WTC11 (cell line): ENCODE results near the gene DCP1A. TPM values are rescaled to one million over a fixed set of nuclear protein-coding genes. Genes with fewer than 3 reads are reported as not detected.
"Not testable (repeated sequence)": the region's sequence is repeated elsewhere in the genome, so short reads cannot be mapped to it uniquely, and the experiment has no call there.

Experiments
- ATAC-seq: fragments of 200-7000 bp; cut with Tn5 transposase; 2 replicates; pipeline ENCODE4 v1.10.0; 2021; ENCODE audit warnings: mild to moderate bottlenecking, moderate library complexity
- CTCF ChIA-PET: fragments of 300-600 bp; sonication (Branson Sonifier 250); formaldehyde crosslinking; loops from one replicate; lab custom pipeline; 2021; ENCODE audit warnings: antibody characterized with exemption; lab: Charles Lee
- POLR2A ChIA-PET: fragments of 350-600 bp; sonication (Branson Sonifier 250); formaldehyde crosslinking; loops from one replicate; lab custom pipeline; 2021; ENCODE audit warnings: antibody characterized with exemption; lab: Charles Lee
- DNase-seq: peaks from one replicate; pipeline ENCODE4 v3.0.0; 2021; ENCODE audit warnings: low spot score
- H3K27ac Mint-ChIP-seq: 2 replicates; pipeline ENCODE4 v1.8.0; 2021; ENCODE audit warnings: mixed read lengths
- H3K27me3 Mint-ChIP-seq: 2 replicates; pipeline ENCODE4 v1.8.0; 2021; ENCODE audit warnings: low read depth, mild to moderate bottlenecking, moderate library complexity, mixed read lengths
- H3K36me3 Mint-ChIP-seq: 2 replicates; pipeline ENCODE4 v1.8.0; 2021; ENCODE audit warnings: mixed read lengths
- H3K4me1 Mint-ChIP-seq: 2 replicates; pipeline ENCODE4 v1.8.0; 2022; ENCODE audit warnings: mixed read lengths
- H3K4me3 Mint-ChIP-seq: 2 replicates; pipeline ENCODE4 v1.8.0; 2021; ENCODE audit warnings: mild to moderate bottlenecking, moderate library complexity, mixed read lengths
- H3K9me3 Mint-ChIP-seq: 2 replicates; pipeline ENCODE4 v1.8.0; 2021; ENCODE audit warnings: mixed read lengths
- ARID4B ChIP-seq: sonication (generic); formaldehyde crosslinking; IDR thresholded peaks from 2 replicates; pipeline ENCODE4 v1.8.0; 2023; ENCODE audit warnings: missing genetic modification reagents, mild to moderate bottlenecking, borderline replicate concordance
- ATF2 ChIP-seq: sonication (generic); formaldehyde crosslinking; IDR thresholded peaks from 2 replicates; pipeline ENCODE4 v1.8.1; 2022; ENCODE audit warnings: low read depth, missing genetic modification reagents, borderline replicate concordance
- CTCF ChIP-seq: fragments of 200-600 bp; IDR thresholded peaks from 2 replicates; pipeline ENCODE4 v1.8.0; 2022; ENCODE audit warnings: antibody characterized with exemption
- EMX1 ChIP-seq: fragments of 250-450 bp; sonication (Bioruptor Pico); IDR thresholded peaks from 2 replicates; pipeline ENCODE4 v1.8.0; 2021; ENCODE audit warnings: mild to moderate bottlenecking
- FOXP4 ChIP-seq: sonication (generic); formaldehyde crosslinking; IDR thresholded peaks from 2 replicates; pipeline ENCODE4 v1.8.0; 2022; ENCODE audit warnings: mild to moderate bottlenecking, missing genetic modification reagents
- GABPB1 ChIP-seq: sonication (generic); formaldehyde crosslinking; IDR thresholded peaks from 2 replicates; pipeline ENCODE4 v1.8.1; 2023; ENCODE audit warnings: mild to moderate bottlenecking, missing genetic modification reagents
- GTF2I ChIP-seq: fragments of 250-450 bp; sonication (Bioruptor Pico); conservative IDR thresholded peaks from 2 replicates; pipeline ENCODE4 v1.4.0; 2021; ENCODE audit warnings: mild to moderate bottlenecking
- HMGA2 ChIP-seq: fragments of 250-450 bp; sonication (Bioruptor Pico); IDR thresholded peaks from 2 replicates; pipeline ENCODE4 v1.4.0; 2021; ENCODE audit warnings: mild to moderate bottlenecking, moderate library complexity
- MLX ChIP-seq: sonication (generic); formaldehyde crosslinking; IDR thresholded peaks from 2 replicates; pipeline ENCODE4 v1.8.1; 2023; ENCODE audit warnings: mild to moderate bottlenecking, missing genetic modification reagents, moderate library complexity
- PREB ChIP-seq: sonication (generic); formaldehyde crosslinking; IDR thresholded peaks from 2 replicates; pipeline ENCODE4 v1.8.1; 2022; ENCODE audit warnings: mild to moderate bottlenecking, missing genetic modification reagents, moderate library complexity, borderline replicate concordance
- RORB ChIP-seq: fragments of 250-450 bp; sonication (Bioruptor Pico); IDR thresholded peaks from 2 replicates; pipeline ENCODE4 v1.9.0; 2021; ENCODE audit warnings: mild to moderate bottlenecking
- SOX15 ChIP-seq: fragments of 250-450 bp; sonication (Bioruptor Pico); IDR thresholded peaks from 2 replicates; pipeline ENCODE4 v1.9.0; 2021; ENCODE audit warnings: mild to moderate bottlenecking
- STAT6 ChIP-seq: sonication (generic); formaldehyde crosslinking; conservative IDR thresholded peaks from 2 replicates; pipeline ENCODE4 v1.8.1; 2023; ENCODE audit warnings: mild to moderate bottlenecking, low read depth, missing genetic modification reagents, moderate library complexity
- ZNF281 ChIP-seq: sonication (generic); formaldehyde crosslinking; IDR thresholded peaks from 2 replicates; pipeline ENCODE4 v1.8.0; 2023; ENCODE audit warnings: mild to moderate bottlenecking, missing genetic modification reagents
- ZNF317 ChIP-seq: sonication (generic); formaldehyde crosslinking; IDR thresholded peaks from 2 replicates; pipeline ENCODE4 v1.8.1; 2023; ENCODE audit warnings: low read depth, mild to moderate bottlenecking, moderate library complexity, missing genetic modification reagents, borderline replicate concordance
- ZNF396 ChIP-seq: fragments of 250-450 bp; sonication (Bioruptor Pico); IDR thresholded peaks from 2 replicates; pipeline ENCODE4 v1.8.0; 2021; ENCODE audit warnings: mild to moderate bottlenecking, moderate library complexity, borderline replicate concordance
- ZNF416 ChIP-seq: fragments of 250-450 bp; sonication (Bioruptor Pico); IDR thresholded peaks from 2 replicates; pipeline ENCODE4 v1.9.0; 2021; ENCODE audit warnings: mild to moderate bottlenecking, inconsistent platforms
- total RNA-seq: library from RNA; stranded (reverse); gene quantifications from 3 replicates; pipeline ENCODE4 v1.2.3, GENCODE V29; 2021

Gene DCP1A
- total RNA-seq, 1 experiment from 2014 or later = 19.1 TPM

- no peak for TF ChIP-seq ZNF416 (CRISPR knock-in tag)
- no peak for TF ChIP-seq SOX15 (CRISPR knock-in tag)
- no peak for TF ChIP-seq ARID4B (CRISPR knock-in tag)
- no peak for TF ChIP-seq HMGA2 (CRISPR knock-in tag)
- no peak for TF ChIP-seq RORB
- TF ChIP-seq MLX = no peak
- no peak for TF ChIP-seq ZNF396
- no peak for TF ChIP-seq ZNF281 (CRISPR knock-in tag)
- no peak for TF ChIP-seq GTF2I (CRISPR knock-in tag)
- TF ChIP-seq STAT6 (CRISPR knock-in tag) = no peak
- no peak for TF ChIP-seq FOXP4 (CRISPR knock-in tag)
- no peak for TF ChIP-seq ZNF317 (CRISPR knock-in tag)
- TF ChIP-seq CTCF = no peak
- no peak for TF ChIP-seq ATF2 (CRISPR knock-in tag)
- peak; percentile 47; the same call in 1 of the 2 replicates for TF ChIP-seq GABPB1 (CRISPR knock-in tag)
- TF ChIP-seq PREB (CRISPR knock-in tag) = no peak
- no peak for TF ChIP-seq EMX1 (CRISPR knock-in tag)
Observed at GRCh38 chr3:53269888-53270880, 77.2 kb downstream of the DCP1A start (continued).

GRCh38 chr3:53269193-53269592, 78.2 kb downstream of the DCP1A start:
- POLR2A ChIA-PET, ATAC-seq, H3K27ac Mint-ChIP-seq, H3K4me3 Mint-ChIP-seq, H3K36me3 Mint-ChIP-seq, H3K9me3 Mint-ChIP-seq, DNase-seq, H3K27me3 Mint-ChIP-seq: not testable (repeated sequence)
- peaks cover 33% of the 10 kb centered on the region for H3K4me1 Mint-ChIP-seq
- CTCF ChIA-PET = interaction anchor here (1.9 kb wide), 1 partner anchor 10 kb away, joined by 10 read pairs; no protein-coding TSS in a partner anchor
